SK-N-SH (cell line): ENCODE results near the gene MAP4K3. TPM values are rescaled to one million over a fixed set of nuclear protein-coding genes. Genes with fewer than 3 reads are reported as not detected.

ENCODE experiments used
- CTCF ChIA-PET: fragments of 300-600, 350-600 bp; formaldehyde crosslinking; extraction: SDS; loops from one replicate; lab custom pipeline; 2021; lab: Yijun Ruan, JAX
- POLR2A ChIA-PET: fragments of 350-600 bp; sonication (Branson Sonifier 250); formaldehyde crosslinking; extraction: SDS; loops from one replicate; lab custom pipeline; 2020; ENCODE audit warnings: antibody characterized with exemption, inconsistent platforms; lab: Yijun Ruan, JAX
- DNase-seq: peaks from one replicate; pipeline ENCODE4 v3.0.0; 2012
- H2AFZ ChIP-seq: fragments of 200-600 bp; sonication (generic); 2 replicates; pipeline ENCODE4 v1.8.1; 2016; ENCODE audit warnings: antibody characterized with exemption, mild to moderate bottlenecking, low read depth
- H3F3A ChIP-seq: fragments of 200-600 bp; sonication (generic); replicated peaks from 2 replicates; pipeline ENCODE3; 2016; ENCODE audit warnings: antibody characterized with exemption, mild to moderate bottlenecking; ENCODE audit not compliant: insufficient read depth
- H3K27ac ChIP-seq, 2 experiments: fragments of 200-500 bp in 1 of 2; fragments of 200-600 bp in 1 of 2; sonication (Bioruptor generic) in 1 of 2; sonication (generic), shearing (Covaris generic) in 1 of 2; 2 replicates each; pipeline versions ENCODE4 v1.5.1 to v1.6.1; 2014 to 2016; ENCODE audit warnings: low read depth in 2 of 2, inconsistent platforms in 1 of 2, low read length in 1 of 2, mild to moderate bottlenecking in 1 of 2, mixed read lengths in 1 of 2
- H3K27me3 ChIP-seq: fragments of 200-600 bp; sonication (generic), shearing (Covaris generic); 2 replicates; pipeline ENCODE4 v1.6.1; 2016; ENCODE audit warnings: mixed run types; ENCODE audit not compliant: insufficient read depth
- H3K36me3 ChIP-seq, 2 experiments: fragments of 200-500 bp in 1 of 2; fragments of 200-600 bp in 1 of 2; sonication (Bioruptor generic) in 1 of 2; sonication (generic) in 1 of 2; replicated peaks in 1 of 2; 2 replicates each; pipeline versions ENCODE3 to v1.5.1; 2014 to 2016; ENCODE audit warnings: low read length in 1 of 2, mild to moderate bottlenecking in 1 of 2; ENCODE audit not compliant: insufficient read depth in 2 of 2, control insufficient read depth in 1 of 2
- H3K4me1 ChIP-seq, 2 experiments: fragments of 200-500 bp in 1 of 2; fragments of 200-600 bp in 1 of 2; sonication (Bioruptor generic) in 1 of 2; sonication (generic), shearing (Covaris generic) in 1 of 2; 2 replicates each; pipeline versions ENCODE4 v1.5.1 to v1.6.1; 2014 to 2016; ENCODE audit warnings: low read depth in 1 of 2, low read length in 1 of 2, mixed run types in 1 of 2; ENCODE audit not compliant: insufficient read depth in 2 of 2, control insufficient read depth in 1 of 2
- H3K4me2 ChIP-seq: fragments of 200-600 bp; sonication (generic), shearing (Covaris generic); 2 replicates; pipeline ENCODE4 v1.6.1; 2017; ENCODE audit warnings: mixed run types
- H3K4me3 ChIP-seq, 2 experiments: fragments of 200-500 bp in 1 of 2; fragments of 200-600 bp in 1 of 2; sonication (Bioruptor generic) in 1 of 2; sonication (generic), shearing (Covaris generic) in 1 of 2; 2 replicates each; pipeline versions ENCODE4 v1.5.1 to v1.8.1; 2014 to 2016; ENCODE audit warnings: low read depth in 2 of 2, inconsistent platforms in 1 of 2, low read length in 1 of 2, mild to moderate bottlenecking in 1 of 2, mixed read lengths in 1 of 2, moderate library complexity in 1 of 2
- H3K79me2 ChIP-seq: fragments of 200-600 bp; sonication (generic); 2 replicates; pipeline ENCODE4 v1.8.1; 2017; ENCODE audit warnings: mild to moderate bottlenecking; ENCODE audit not compliant: insufficient read depth
- H3K9ac ChIP-seq: fragments of 200-600 bp; sonication (generic); 2 replicates; pipeline ENCODE4 v1.6.1; 2017; ENCODE audit warnings: mixed run types
- H3K9me2 ChIP-seq: fragments of 200-600 bp; sonication (generic); 2 replicates; pipeline ENCODE4 v1.6.1; 2017; ENCODE audit warnings: mixed run types
- H3K9me3 ChIP-seq: fragments of 200-600 bp; sonication (generic); 2 replicates; pipeline ENCODE4 v1.6.1; 2017; ENCODE audit warnings: mixed run types, mild to moderate bottlenecking, moderate library complexity
- H4K20me1 ChIP-seq: fragments of 200-600 bp; sonication (generic); 2 replicates; pipeline ENCODE4 v1.6.1; 2017; ENCODE audit warnings: mild to moderate bottlenecking, mixed run types; ENCODE audit not compliant: insufficient read depth
- CHD2 ChIP-seq: fragments of 150-350 bp; IDR thresholded peaks from 2 replicates; pipeline ENCODE4 v1.6.1; 2018; ENCODE audit warnings: low read length; ENCODE audit not compliant: partially characterized antibody
- ELF1 ChIP-seq: IDR thresholded peaks from 2 replicates; pipeline ENCODE4 v1.4.0; 2012
- EP300 ChIP-seq, 2 experiments: IDR thresholded peaks; 2 replicates each; pipeline versions ENCODE4 v1.4.0 to v1.6.1; 2012; ENCODE audit warnings: borderline replicate concordance in 1 of 2, low read depth in 1 of 2, low read length in 1 of 2
- EZH2phosphoT487 ChIP-seq: fragments of 200-600 bp; sonication (generic); IDR thresholded peaks from 2 replicates; pipeline ENCODE4 v1.6.1; 2017; ENCODE audit warnings: low read depth, mixed run types, mild to moderate bottlenecking, antibody characterized with exemption, moderate library complexity, borderline replicate concordance
- FOXM1 ChIP-seq: IDR thresholded peaks from 2 replicates; pipeline ENCODE4 v1.4.0; 2012; ENCODE audit warnings: low read depth, mild to moderate bottlenecking
- GABPA ChIP-seq: IDR thresholded peaks from 2 replicates; pipeline ENCODE4 v1.4.0; 2012; ENCODE audit warnings: low read depth, mild to moderate bottlenecking
- GATA2 ChIP-seq: sonication (generic); formaldehyde crosslinking; IDR thresholded peaks from 2 replicates; pipeline ENCODE4 v1.5.0; 2020; ENCODE audit warnings: mild to moderate bottlenecking, missing genetic modification reagents
- IRF3 ChIP-seq: fragments of 150-350 bp; IDR thresholded peaks from 2 replicates; pipeline ENCODE4 v1.6.1; 2016; ENCODE audit warnings: mild to moderate bottlenecking, low read depth, low read length
- JUND ChIP-seq: IDR thresholded peaks from 2 replicates; pipeline ENCODE4 v1.4.0; 2012
- MXI1 ChIP-seq: IDR thresholded peaks from 2 replicates; pipeline ENCODE4 v1.6.1; 2012; ENCODE audit warnings: mild to moderate bottlenecking, low read depth, low read length, improper control_type of control experiment
- NFIC ChIP-seq: IDR thresholded peaks from 2 replicates; pipeline ENCODE4 v1.4.0; 2012; ENCODE audit warnings: borderline replicate concordance
- POLR2AphosphoS5 ChIP-seq: IDR thresholded peaks from 2 replicates; pipeline ENCODE4 v1.6.1; 2012; ENCODE audit warnings: low read depth, low read length
- RCOR1 ChIP-seq: fragments of 150-350 bp; IDR thresholded peaks from 2 replicates; pipeline ENCODE4 v1.6.1; 2017; ENCODE audit warnings: antibody characterized with exemption, low read length
- REST ChIP-seq: IDR thresholded peaks from 2 replicates; pipeline ENCODE4 v1.6.1; 2012; ENCODE audit warnings: mild to moderate bottlenecking, low read depth, low read length, moderate library complexity
- SIN3A ChIP-seq: IDR thresholded peaks from 2 replicates; pipeline ENCODE4 v1.6.1; 2012; ENCODE audit warnings: low read depth, mild to moderate bottlenecking, low read length, moderate library complexity, borderline replicate concordance
- TAF1 ChIP-seq: IDR thresholded peaks from 2 replicates; pipeline ENCODE4 v1.6.1; 2012; ENCODE audit warnings: low read depth, mild to moderate bottlenecking, low read length, moderate library complexity, borderline replicate concordance
- TEAD4 ChIP-seq: IDR thresholded peaks from 2 replicates; pipeline ENCODE4 v1.4.0; 2012; ENCODE audit warnings: mild to moderate bottlenecking, borderline replicate concordance; ENCODE audit not compliant: insufficient read depth
- YY1 ChIP-seq: IDR thresholded peaks from 2 replicates; pipeline ENCODE4 v1.4.0; 2012; ENCODE audit warnings: low read depth, mild to moderate bottlenecking
- ZBTB33 ChIP-seq: IDR thresholded peaks from 2 replicates; pipeline ENCODE4 v1.4.0; 2012; ENCODE audit warnings: low read depth, borderline replicate concordance
- WGBS: methylation state at CpG from one replicate; pipeline ENCODE4 v1.1.6; 2017; ENCODE audit warnings: low lambda C conversion rate; 5-methylcytosine and 5-hydroxymethylcytosine counted together
- polyA plus RNA-seq, 3 experiments: library from polyadenylated mRNA; depleted of rRNA; stranded (reverse); fragments of >200 nt; gene quantifications; 2 replicates each; pipeline ENCODE4 v1.2.3, GENCODE V29; 2012

The MAP4K3 gene
- polyA plus RNA-seq, 1 of the 3 experiments (the other 2 are of a cell fraction), result 8.8 TPM

- WGBS, result 90% methylated on average over 1 of the region's 1 CpG
- H3K27me3 ChIP-seq, result no peaks in the 10 kb centered on the region
- H2AFZ ChIP-seq, result no peak overlapping the region
- H3K4me3 ChIP-seq, result no peak overlapping the region
- DNase-seq, result no peak
- H4K20me1 ChIP-seq, result no peaks in the 10 kb centered on the region
- TF ChIP-seq REST (no peak), POLR2AphosphoS5 (no peak), ELF1 (no peak), NFIC (no peak), GABPA (no peak), JUND (no peak), YY1 (no peak), FOXM1 (no peak), CHD2 (no peak), RCOR1 (no peak), MXI1 (no peak)
- TF ChIP-seq, all 33 proteins: peak for 0
- CTCF ChIA-PET, result interaction anchor here (1.0 to 3.1 kb wide), 4 partner anchors 15 to 154 kb away, joined by 4 to 21 read pairs (median 8); no protein-coding TSS in a partner anchor
- H3F3A ChIP-seq, result no peaks in the 10 kb centered on the region
- no peak overlapping the region for H3K4me2 ChIP-seq
- H3K9ac ChIP-seq, result no peak overlapping the region
- no peaks in the 10 kb centered on the region for H3K9me3 ChIP-seq
- H3K27ac ChIP-seq, result no peak overlapping the region
- H3K36me3 ChIP-seq, result no peaks in the 10 kb centered on the region
- no peaks in the 10 kb centered on the region for H3K79me2 ChIP-seq
- H3K9me2 ChIP-seq, result no peaks in the 10 kb centered on the region
- POLR2A ChIA-PET, result no interaction called here
- no peaks in the 10 kb centered on the region for H3K4me1 ChIP-seq
Observed at GRCh38 chr2:39213015-39213414, 224.1 kb downstream of the MAP4K3 start.

- CTCF ChIA-PET, result interaction anchor here (1.3 to 3.1 kb wide), 5 partner anchors 12 to 264 kb away, joined by 3 to 21 read pairs (median 5); no protein-coding TSS in a partner anchor
- WGBS, result 82% methylated on average over 1 of the region's 1 CpG
- TF ChIP-seq EZH2phosphoT487 (no peak), SIN3A (no peak), EP300 (IDR thresholded peaks at IDR 0.05; ENCODE audit: borderline replicate concordance in 1 of 2, low read depth in 1 of 2, low read length in 1 of 2) (no peak), TAF1 (no peak), ZBTB33 (no peak), IRF3 (no peak), NFIC (no peak), GATA2 (CRISPR knock-in tag) (no peak), TEAD4 (no peak)
Observed at GRCh38 chr2:39210846-39211245, 226.2 kb downstream of the MAP4K3 start.

More at GRCh38 chr2:39210846-39211245, 226.2 kb downstream of the MAP4K3 start:
- POLR2A ChIA-PET, result no interaction called here
- H3K4me1 ChIP-seq, result no peaks in the 10 kb centered on the region
- H3F3A ChIP-seq, result no peaks in the 10 kb centered on the region
- no peaks in the 10 kb centered on the region for H3K27me3 ChIP-seq
- H3K9me2 ChIP-seq, result no peaks in the 10 kb centered on the region
- H3K9ac ChIP-seq, result no peak overlapping the region
- no peak overlapping the region for H3K27ac ChIP-seq
- no peaks in the 10 kb centered on the region for H4K20me1 ChIP-seq
- H3K9me3 ChIP-seq, result no peaks in the 10 kb centered on the region
- no peak overlapping the region for H3K4me2 ChIP-seq
- no peaks in the 10 kb centered on the region for H3K36me3 ChIP-seq
- no peak for DNase-seq
- no peak overlapping the region for H2AFZ ChIP-seq
- no peaks in the 10 kb centered on the region for H3K79me2 ChIP-seq
- no peak overlapping the region for H3K4me3 ChIP-seq
